DOHH2 (cell line): Measurements from ENCODE around the gene WNT7A.

Experiments
- H3F3A ChIP-seq: fragments of 200-600 bp; sonication (generic), shearing (Covaris generic); 2 replicates; pipeline ENCODE4 v1.6.0; 2016; ENCODE audit warnings: antibody characterized with exemption, mild to moderate bottlenecking; ENCODE audit not compliant: control insufficient read depth, insufficient read depth
- H3K27ac ChIP-seq: fragments of 200-600 bp; sonication (generic); 2 replicates; pipeline ENCODE4 v1.5.1; 2014; ENCODE audit warnings: low read depth, mild to moderate bottlenecking, low read length, moderate library complexity
- H3K27me3 ChIP-seq: fragments of 200-600 bp; sonication (generic); 2 replicates; pipeline ENCODE4 v1.6.1; 2014; ENCODE audit warnings: mild to moderate bottlenecking, low read length, mixed read lengths; ENCODE audit not compliant: control insufficient read depth
- H3K36me3 ChIP-seq: fragments of 200-600 bp; sonication (generic); 2 replicates; pipeline ENCODE4 v1.6.1; 2014; ENCODE audit warnings: mild to moderate bottlenecking, low read length, moderate library complexity, mixed read lengths; ENCODE audit not compliant: control insufficient read depth
- H3K4me1 ChIP-seq: fragments of 200-600 bp; sonication (generic); 2 replicates; pipeline ENCODE4 v1.6.1; 2014; ENCODE audit warnings: mild to moderate bottlenecking, low read length, mixed read lengths; ENCODE audit not compliant: control insufficient read depth
- H3K4me2 ChIP-seq: fragments of 200-600 bp; sonication (generic); 2 replicates; pipeline ENCODE4 v1.6.0; 2014; ENCODE audit warnings: mild to moderate bottlenecking, low read length, moderate library complexity
- H3K4me3 ChIP-seq: fragments of 200-600 bp; sonication (generic); 2 replicates; pipeline ENCODE4 v1.5.1; 2014; ENCODE audit warnings: mild to moderate bottlenecking, low read length, mixed read lengths
- H3K79me2 ChIP-seq: fragments of 200-600 bp; sonication (generic); 2 replicates; pipeline ENCODE4 v1.6.1; 2014; ENCODE audit warnings: mild to moderate bottlenecking, low read length, mixed read lengths; ENCODE audit not compliant: control insufficient read depth
- H3K9me2 ChIP-seq: fragments of 200-600 bp; sonication (generic); replicated peaks from 2 replicates; pipeline ENCODE4 v1.6.1; 2014; ENCODE audit warnings: mild to moderate bottlenecking, low read length, mixed read lengths; ENCODE audit not compliant: control insufficient read depth
- H3K9me3 ChIP-seq: fragments of 200-600 bp; sonication (generic); 2 replicates; pipeline ENCODE4 v1.6.1; 2014; ENCODE audit warnings: antibody characterized with exemption, low read length, mixed read lengths; ENCODE audit not compliant: control insufficient read depth, insufficient read depth
- H4K20me1 ChIP-seq: fragments of 200-600 bp; sonication (generic); 2 replicates; pipeline ENCODE4 v1.6.0; 2014; ENCODE audit warnings: low read depth, mild to moderate bottlenecking, antibody characterized with exemption, low read length, moderate library complexity; ENCODE audit not compliant: control insufficient read depth, insufficient read depth
- CTCF ChIP-seq: fragments of 200-600 bp; sonication (generic); IDR thresholded peaks from one replicate; pipeline ENCODE4 v1.5.1; 2014; ENCODE audit warnings: antibody characterized with exemption, mild to moderate bottlenecking, low read depth, low read length; ENCODE audit not compliant: poor library complexity, severe bottlenecking
- EZH2phosphoT487 ChIP-seq: fragments of 200-600 bp; sonication (generic); IDR thresholded peaks from 2 replicates; pipeline ENCODE4 v1.6.1; 2017; ENCODE audit warnings: borderline replicate concordance, mild to moderate bottlenecking, antibody characterized with exemption, low read length, moderate library complexity, mixed read lengths

WNT7A gene

GRCh38 chr3:13870902-13871301 lies 9.0 kb downstream of the WNT7A start:
- Histone ChIP-seq H3F3A (no peaks in the 10 kb centered on the region), H3K36me3 (no peaks in the 10 kb centered on the region), H3K79me2 (no peaks in the 10 kb centered on the region), H3K4me2 (no peak overlapping the region), H3K4me3 (no peak overlapping the region), H4K20me1 (no peaks in the 10 kb centered on the region), H3K27me3 (no peaks in the 10 kb centered on the region), H3K9me2 (no peaks in the 10 kb centered on the region), H3K27ac (no peak overlapping the region), H3K4me1 (no peaks in the 10 kb centered on the region), H3K9me3 (no peaks in the 10 kb centered on the region)
- TF ChIP-seq EZH2phosphoT487 (no peak), CTCF (no peak)

GRCh38 chr3:13869761-13870343 lies 10.0 kb downstream of the WNT7A start:
- Histone ChIP-seq H3K4me1 (no peaks in the 10 kb centered on the region), H4K20me1 (no peaks in the 10 kb centered on the region), H3K27me3 (no peaks in the 10 kb centered on the region), H3K4me3 (no peak overlapping the region), H3K4me2 (no peak overlapping the region), H3K79me2 (no peaks in the 10 kb centered on the region), H3K36me3 (no peaks in the 10 kb centered on the region), H3K9me3 (no peaks in the 10 kb centered on the region), H3K9me2 (no peaks in the 10 kb centered on the region), H3F3A (no peaks in the 10 kb centered on the region), H3K27ac (no peak overlapping the region)
- TF ChIP-seq EZH2phosphoT487: no peak
- no peak for TF ChIP-seq CTCF

GRCh38 chr3:13868844-13869724 lies 10.8 kb downstream of the WNT7A start:
- Histone ChIP-seq H3K4me2 (no peak overlapping the region), H4K20me1 (no peaks in the 10 kb centered on the region), H3K27ac (no peak overlapping the region), H3F3A (no peaks in the 10 kb centered on the region), H3K36me3 (no peaks in the 10 kb centered on the region), H3K27me3 (no peaks in the 10 kb centered on the region), H3K9me3 (no peaks in the 10 kb centered on the region), H3K79me2 (no peaks in the 10 kb centered on the region), H3K4me3 (no peak overlapping the region), H3K9me2 (no peaks in the 10 kb centered on the region), H3K4me1 (no peaks in the 10 kb centered on the region)
- no peak for TF ChIP-seq EZH2phosphoT487
- no peak for TF ChIP-seq CTCF
